GM12864 (cell line): ENCODE measurements around the gene KRT4.

Experiments
- DNase-seq: peaks from one replicate; pipeline ENCODE4 v3.0.0-alpha.2; 2011; ENCODE audit warnings: low read depth
- H3K4me3 ChIP-seq: 2 replicates; pipeline ENCODE4 v1.5.1; 2011; ENCODE audit warnings: mild to moderate bottlenecking, low read depth, low read length, control low read depth
- CTCF ChIP-seq: IDR thresholded peaks from 2 replicates; pipeline ENCODE4 v1.5.1; 2011; ENCODE audit warnings: low read depth, mild to moderate bottlenecking, moderate library complexity, low read length, control low read depth, inconsistent platforms; ENCODE audit errors: missing control alignments

The KRT4 gene

DNA sequence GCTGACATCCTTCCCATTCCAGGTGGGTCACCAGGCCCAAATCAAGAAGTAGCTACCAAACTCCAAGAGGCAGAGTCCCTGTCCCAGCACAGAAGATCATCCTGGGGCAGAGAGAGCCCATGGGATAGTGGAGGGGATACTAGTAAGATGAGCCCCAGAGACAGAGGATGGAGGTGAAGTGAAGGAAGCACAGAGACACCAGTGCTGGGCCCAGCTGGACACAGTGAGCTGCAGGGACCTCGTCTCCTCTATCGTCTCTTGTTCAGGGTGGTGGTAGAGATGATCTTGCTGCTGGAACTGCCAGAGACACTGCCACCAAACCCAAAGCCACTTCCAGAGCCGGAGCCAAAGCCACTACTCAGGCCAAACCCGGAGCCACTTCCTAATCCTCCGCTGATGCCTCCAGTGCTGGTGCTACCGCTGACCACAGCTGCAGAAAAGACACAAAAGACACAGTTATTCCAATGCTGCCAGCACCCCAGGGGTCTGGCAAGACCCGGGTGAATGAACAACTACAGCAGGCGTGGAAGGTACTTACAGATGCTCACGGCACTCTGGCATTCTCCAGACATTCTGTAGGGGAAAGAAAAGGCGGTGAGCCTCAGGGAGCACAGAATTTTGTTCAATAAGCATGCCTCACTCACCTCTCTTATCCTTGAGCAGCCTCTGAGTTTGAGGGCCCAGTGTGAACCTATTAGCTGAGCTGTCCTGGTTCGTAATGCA is 6.9 kb downstream of the KRT4 start:
- no peak overlapping the region for H3K4me3 ChIP-seq
- no peak for DNase-seq
- no peak for TF ChIP-seq CTCF

- no peak overlapping the region for H3K4me3 ChIP-seq
- no peak for DNase-seq
These were observed 7.6 kb downstream of the KRT4 start for GRCh38 chr12:52806169-52806811.

DNA sequence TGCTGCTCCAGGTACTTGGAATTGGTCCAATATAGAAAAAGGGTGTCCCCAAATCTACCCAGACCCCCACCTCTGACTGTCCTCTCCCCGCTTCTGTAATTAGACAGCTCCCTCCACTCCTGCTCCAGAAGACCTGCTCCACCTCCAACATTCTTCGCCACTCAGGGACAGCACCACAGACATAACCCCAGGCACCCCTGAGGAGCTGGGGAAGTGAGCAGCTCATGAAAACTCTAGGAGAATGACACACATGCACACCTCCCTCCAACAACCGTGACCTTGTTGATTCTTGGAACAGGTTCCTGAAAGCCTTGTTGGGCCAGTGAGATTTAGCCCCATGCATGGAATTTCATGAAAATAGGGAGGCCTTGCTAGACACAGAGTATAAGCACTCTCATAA is 8.2 kb downstream of the KRT4 start:
- no peak for TF ChIP-seq CTCF
- no peak for DNase-seq
- H3K4me3 ChIP-seq: no peak overlapping the region

More at GRCh38 chr12:52806169-52806811, 7.6 kb downstream of the KRT4 start:
- TF ChIP-seq CTCF: no peak

DNA sequence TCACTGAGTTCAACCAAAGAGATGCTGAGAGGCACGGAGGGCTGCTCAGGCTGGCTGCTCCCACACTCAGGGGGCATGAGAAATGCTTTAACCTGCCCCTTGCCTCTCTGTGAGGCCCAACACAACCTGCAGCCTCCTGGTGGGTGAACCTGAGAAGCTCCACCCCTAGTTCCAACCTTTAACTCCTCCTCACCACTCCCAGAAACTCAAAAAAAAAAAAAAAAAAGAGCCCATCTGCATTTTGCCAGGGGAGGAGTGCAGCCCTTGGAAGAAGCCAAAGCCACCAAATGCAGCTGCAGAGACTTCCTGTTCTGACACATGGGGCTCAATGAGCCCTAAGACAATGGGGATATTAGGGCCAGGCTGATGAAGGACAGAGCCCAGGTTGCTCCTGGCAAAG is 8.9 kb downstream of the KRT4 start:
- no peak for TF ChIP-seq CTCF
- H3K4me3 ChIP-seq: no peak overlapping the region
- DNase-seq: no peak

- no peak for TF ChIP-seq CTCF
- H3K4me3 ChIP-seq: no peak overlapping the region
- no peak for DNase-seq
These were observed 11.5 kb downstream of the KRT4 start for GRCh38 chr12:52802442-52802841.

DNA sequence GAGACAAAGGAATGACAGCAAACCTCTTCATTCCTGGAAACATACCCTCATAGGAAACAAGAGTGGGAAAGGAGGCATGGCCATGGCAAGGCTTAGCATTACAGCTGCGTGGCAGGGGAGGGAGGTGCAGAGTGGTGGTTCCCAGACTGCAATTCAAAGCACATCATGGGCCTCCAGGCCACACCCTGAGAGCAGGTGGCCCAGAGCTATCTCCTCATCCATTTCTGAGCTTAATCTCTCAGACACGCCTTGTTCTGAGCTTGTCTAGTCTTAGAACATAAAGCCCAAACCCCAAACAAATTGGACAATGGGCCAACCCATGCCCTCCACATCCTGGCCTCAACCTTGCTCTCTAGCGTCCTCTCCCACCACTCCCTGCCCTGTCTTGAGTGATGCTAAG is 12.1 kb downstream of the KRT4 start:
- no peak for TF ChIP-seq CTCF
- no peak for DNase-seq
- H3K4me3 ChIP-seq: no peak overlapping the region
